HepG2 (cell line): ENCODE data around the gene RPL39. TPM values are rescaled to one million over a fixed set of nuclear protein-coding genes. Genes with fewer than 3 reads are reported as not detected.

Experiments
- ATAC-seq: fragments of 200-7000 bp; cut with Tn5 transposase; 3 replicates; pipeline ENCODE4 v1.9.1; 2020; ENCODE audit warnings: mild to moderate bottlenecking, moderate library complexity
- BruUV-seq: library from RNA; stranded (reverse); fragments of 400-500 nt; replicated peaks from 2 replicates; lab custom pipeline; 2021; lab: Mats Ljungman, UMichigan
- CTCF ChIA-PET: fragments of 300-600 bp; formaldehyde crosslinking; extraction: SDS; loops from one replicate; lab custom pipeline; 2021; ENCODE audit warnings: low total read pairs, inconsistent platforms, low intra/inter-chr PET ratio; lab: Yijun Ruan, JAX
- POLR2A ChIA-PET: fragments of 350-600 bp; sonication (Branson Sonifier 250); formaldehyde crosslinking; loops from one replicate; lab custom pipeline; 2020; ENCODE audit warnings: antibody characterized with exemption, inconsistent platforms; lab: Yijun Ruan, JAX
- DNase-seq: peaks from one replicate; pipeline ENCODE4 v3.0.0-alpha.2; 2015; ENCODE audit warnings: low spot score
- FAIRE-seq: peaks from 3 replicates; lab custom pipeline; 2011; peaks lifted over from hg19 to GRCh38; lab: Jason Lieb, UNC
- H2AFZ ChIP-seq: one replicate; pipeline ENCODE4 v1.6.1; 2011; ENCODE audit warnings: low read length, inconsistent platforms
- H3K27ac ChIP-seq: fragments of 300-600 bp; 3 replicates; pipeline ENCODE4 v1.8.0; 2011; ENCODE audit warnings: mixed run types, mild to moderate bottlenecking, mixed read lengths, low read length, inconsistent platforms; ENCODE audit not compliant: insufficient read depth; ENCODE audit errors: extremely low read length
- H3K27me3 ChIP-seq, 2 experiments: fragments of 200-600 bp in 1 of 2; 2 replicates in 1 of 2; 3 replicates in 1 of 2; pipeline versions ENCODE4 v1.6.0 to v1.8.0; 2011; ENCODE audit warnings: low read length in 2 of 2, mild to moderate bottlenecking in 2 of 2, moderate library complexity in 2 of 2, inconsistent platforms in 1 of 2; ENCODE audit not compliant: insufficient read depth in 2 of 2, control insufficient read depth in 1 of 2
- H3K36me3 ChIP-seq, 2 experiments: fragments of 200-600 bp in 1 of 2; replicated peaks in 1 of 2; 2 replicates in 1 of 2; 3 replicates in 1 of 2; pipeline versions ENCODE4 v1.5.1 to v1.8.0; 2011; ENCODE audit warnings: low read length in 2 of 2, inconsistent platforms in 1 of 2; ENCODE audit not compliant: insufficient read depth in 2 of 2, control insufficient read depth in 1 of 2
- H3K4me1 ChIP-seq: 2 replicates; pipeline ENCODE4 v1.5.1; 2012; ENCODE audit warnings: low read length, inconsistent platforms; ENCODE audit not compliant: insufficient read depth
- H3K4me2 ChIP-seq: 2 replicates; pipeline ENCODE4 v1.6.0; 2011; ENCODE audit warnings: low read depth, low read length, inconsistent platforms
- H3K4me3 ChIP-seq, 3 experiments: fragments of 200-600 bp in 1 of 3; sonication (generic), shearing (Covaris generic) in 1 of 3; replicated peaks in 1 of 3; 2 replicates each; pipeline ENCODE4 v1.5.1; 2011 to 2016; ENCODE audit warnings: low read length in 3 of 3, inconsistent platforms in 2 of 3, low read depth in 2 of 3, mild to moderate bottlenecking in 2 of 3, control low read depth in 1 of 3, mixed read lengths in 1 of 3; ENCODE audit not compliant: insufficient read depth in 1 of 3
- H3K79me2 ChIP-seq: one replicate; pipeline ENCODE4 v1.6.1; 2011; ENCODE audit warnings: low read length, inconsistent platforms; ENCODE audit not compliant: insufficient read depth
- H3K9ac ChIP-seq: 2 replicates; pipeline ENCODE4 v1.6.0; 2011; ENCODE audit warnings: mild to moderate bottlenecking, low read depth, low read length, inconsistent platforms; ENCODE audit not compliant: insufficient read depth
- H3K9me3 ChIP-seq: 2 replicates; pipeline ENCODE4 v1.5.1; 2012; ENCODE audit warnings: mild to moderate bottlenecking, low read length
- H4K20me1 ChIP-seq: 2 replicates; pipeline ENCODE4 v1.6.0; 2011; ENCODE audit warnings: inconsistent platforms, mild to moderate bottlenecking, low read length, moderate library complexity; ENCODE audit not compliant: insufficient read depth
- RARA ChIP-seq: IDR thresholded peaks from 2 replicates; pipeline ENCODE4 v1.6.1; 2016; ENCODE audit warnings: missing genetic modification reagents, missing compliant biosample characterization
- SMYD3 ChIP-seq: sonication (generic); formaldehyde crosslinking; IDR thresholded peaks from 2 replicates; pipeline ENCODE4 v1.8.1; 2023; ENCODE audit warnings: mild to moderate bottlenecking, missing genetic modification reagents
- SOX6 ChIP-seq, 2 experiments: fragments of 450-650 bp in 1 of 2; sonication (generic) in 1 of 2; formaldehyde crosslinking in 1 of 2; IDR thresholded peaks; 2 replicates each; pipeline versions ENCODE4 v1.4.0 to v1.6.1; 2017 to 2020; ENCODE audit warnings: antibody characterized with exemption in 1 of 2, mild to moderate bottlenecking in 1 of 2, missing genetic modification reagents in 1 of 2
- WGBS: methylation state at CpG from one replicate; pipeline ENCODE4 v1.1.6; 2017; ENCODE audit warnings: low lambda C conversion rate; 5-methylcytosine and 5-hydroxymethylcytosine counted together
- in situ Hi-C: cut with HindIII; loops from 2 replicates; pipeline ENCODE4 v1.10.0; 2017; ENCODE audit warnings: low pct_unique_long_range_greater_than_20kb; ENCODE audit not compliant: extremely low pct_ligation_motif_present
- intact Hi-C: fragments of 100-400 bp; cut with micrococcal nuclease; formaldehyde crosslinking; loops from one replicate; pipeline ENCODE4 v1.10.0; 2022; ENCODE audit not compliant: unreplicated experiment
- polyA plus RNA-seq, 8 experiments: library from polyadenylated mRNA; depleted of rRNA in 3 of 8; stranded (reverse) in 7 of 8; unstranded in 1 of 8; fragments of >200 nt; fragmentation: Illumina TruSeq in 4 of 8; extraction: Trizol in 4 of 8; gene quantifications; 2 replicates each; pipeline versions ENCODE4 v1.2.1 to v1.2.3, GENCODE V29; 2011 to 2016; ENCODE audit warnings: low read depth in 4 of 8, missing spikeins in 1 of 8, mixed read lengths in 1 of 8; ENCODE audit not compliant: insufficient read depth in 1 of 8
- total RNA-seq, 5 experiments: library from RNA; depleted of rRNA; stranded (reverse); fragments of >200 nt; fragmentation: Illumina TruSeq; extraction: Trizol; gene quantifications; 2 replicates each; pipeline ENCODE4 v1.2.3, GENCODE V29; 2016; ENCODE audit warnings: low read depth in 1 of 5
- TF ChIP-seq, protein P1 (sequence below): sonication (generic); formaldehyde crosslinking; IDR thresholded peaks from 2 replicates; pipeline ENCODE4 v1.4.0; 2020; ENCODE audit warnings: mild to moderate bottlenecking, low read depth, missing genetic modification reagents
- TF ChIP-seq, protein P2 (sequence below): sonication (generic); formaldehyde crosslinking; conservative IDR thresholded peaks from 2 replicates; pipeline ENCODE4 v1.4.0; 2020; ENCODE audit warnings: missing genetic modification reagents
- TF ChIP-seq, protein P3 (sequence below): sonication (generic); formaldehyde crosslinking; IDR thresholded peaks from 2 replicates; pipeline ENCODE4 v1.4.0; 2020; ENCODE audit warnings: mild to moderate bottlenecking, missing genetic modification reagents, borderline replicate concordance

The RPL39 gene
- total and polyA plus RNA-seq, 2 of the 13 experiments (the other 11 are each of a cell fraction or from before 2014, with no cell fraction given), result 2,312 to 3,547 TPM

DNA sequence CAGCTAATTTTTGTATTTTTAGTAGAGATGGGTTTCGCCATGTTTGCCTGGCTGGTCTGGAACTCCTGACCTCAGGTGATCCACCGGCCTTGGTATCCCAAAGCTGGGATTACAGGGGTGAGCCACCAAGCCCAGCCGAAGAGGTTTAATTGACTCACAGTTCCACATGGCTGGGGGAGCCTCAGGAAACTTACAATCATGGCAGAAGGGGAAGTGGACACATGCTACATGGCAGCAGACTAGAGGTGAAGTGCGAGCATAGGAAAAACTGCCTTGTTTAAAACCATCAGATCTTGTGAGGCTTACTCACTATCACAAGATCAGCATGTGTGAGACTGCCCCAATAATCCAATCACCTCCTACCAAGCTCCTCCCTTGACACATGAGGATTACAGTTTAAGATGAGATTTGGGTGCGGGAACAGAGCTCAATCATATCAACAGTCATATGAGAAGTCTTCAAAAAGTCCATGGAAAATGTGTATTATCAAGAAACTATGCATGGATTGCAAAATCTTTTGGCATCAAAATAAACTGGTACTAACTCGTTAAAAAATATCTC, 25.8 kb upstream of the RPL39 start (continued):
- TF ChIP-seq SMYD3 (CRISPR knock-in tag), result no peak
- TF ChIP-seq, protein P1, sequence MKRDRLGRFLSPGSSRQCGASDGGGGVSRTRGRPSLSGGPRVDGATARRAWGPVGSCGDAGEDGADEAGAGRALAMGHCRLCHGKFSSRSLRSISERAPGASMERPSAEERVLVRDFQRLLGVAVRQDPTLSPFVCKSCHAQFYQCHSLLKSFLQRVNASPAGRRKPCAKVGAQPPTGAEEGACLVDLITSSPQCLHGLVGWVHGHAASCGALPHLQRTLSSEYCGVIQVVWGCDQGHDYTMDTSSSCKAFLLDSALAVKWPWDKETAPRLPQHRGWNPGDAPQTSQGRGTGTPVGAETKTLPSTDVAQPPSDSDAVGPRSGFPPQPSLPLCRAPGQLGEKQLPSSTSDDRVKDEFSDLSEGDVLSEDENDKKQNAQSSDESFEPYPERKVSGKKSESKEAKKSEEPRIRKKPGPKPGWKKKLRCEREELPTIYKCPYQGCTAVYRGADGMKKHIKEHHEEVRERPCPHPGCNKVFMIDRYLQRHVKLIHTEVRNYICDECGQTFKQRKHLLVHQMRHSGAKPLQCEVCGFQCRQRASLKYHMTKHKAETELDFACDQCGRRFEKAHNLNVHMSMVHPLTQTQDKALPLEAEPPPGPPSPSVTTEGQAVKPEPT (CRISPR knock-in tag), result no peak
- TF ChIP-seq, all 625 proteins: peak for 0

DNA sequence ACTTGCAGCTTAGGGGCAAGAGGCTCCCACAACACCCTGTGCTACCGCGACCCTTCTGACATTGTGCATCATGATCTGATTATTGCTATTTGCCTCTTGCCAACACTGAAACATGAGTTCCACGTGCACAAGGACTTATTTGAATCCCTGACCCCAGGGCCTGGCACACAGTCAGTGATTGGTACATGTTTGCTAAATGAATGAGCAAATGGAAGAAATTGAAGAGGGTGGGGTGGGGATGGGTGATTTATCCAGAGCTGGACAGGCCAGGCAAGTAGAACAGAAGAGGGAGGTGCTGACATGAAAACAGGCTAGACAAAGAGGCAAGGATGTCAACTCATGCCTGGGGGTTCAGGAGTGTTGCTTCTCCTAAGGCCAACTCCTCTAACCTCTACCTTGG, 24.9 kb upstream of the RPL39 start:
- H3K4me3 ChIP-seq, result no peak overlapping the region
- in situ Hi-C loops (no loop called here), intact Hi-C loops (no loop called here)
- DNase-seq (no peak), ATAC-seq (no peak), FAIRE-seq (no peak)
- H3K4me2 ChIP-seq, result no peak overlapping the region
- no TSS peak for BruUV-seq
- ChIA-PET POLR2A (no interaction called here), CTCF (no interaction called here)
- no peaks in the 10 kb centered on the region for H4K20me1 ChIP-seq
- peaks cover 14% of the 10 kb centered on the region for H3K4me1 ChIP-seq
- 33% methylated on average over 3 of the region's 3 CpGs for WGBS
- H3K27me3 ChIP-seq, result no peaks in the 10 kb centered on the region
- H3K36me3 ChIP-seq, result no peaks in the 10 kb centered on the region
- TF ChIP-seq, protein P2, sequence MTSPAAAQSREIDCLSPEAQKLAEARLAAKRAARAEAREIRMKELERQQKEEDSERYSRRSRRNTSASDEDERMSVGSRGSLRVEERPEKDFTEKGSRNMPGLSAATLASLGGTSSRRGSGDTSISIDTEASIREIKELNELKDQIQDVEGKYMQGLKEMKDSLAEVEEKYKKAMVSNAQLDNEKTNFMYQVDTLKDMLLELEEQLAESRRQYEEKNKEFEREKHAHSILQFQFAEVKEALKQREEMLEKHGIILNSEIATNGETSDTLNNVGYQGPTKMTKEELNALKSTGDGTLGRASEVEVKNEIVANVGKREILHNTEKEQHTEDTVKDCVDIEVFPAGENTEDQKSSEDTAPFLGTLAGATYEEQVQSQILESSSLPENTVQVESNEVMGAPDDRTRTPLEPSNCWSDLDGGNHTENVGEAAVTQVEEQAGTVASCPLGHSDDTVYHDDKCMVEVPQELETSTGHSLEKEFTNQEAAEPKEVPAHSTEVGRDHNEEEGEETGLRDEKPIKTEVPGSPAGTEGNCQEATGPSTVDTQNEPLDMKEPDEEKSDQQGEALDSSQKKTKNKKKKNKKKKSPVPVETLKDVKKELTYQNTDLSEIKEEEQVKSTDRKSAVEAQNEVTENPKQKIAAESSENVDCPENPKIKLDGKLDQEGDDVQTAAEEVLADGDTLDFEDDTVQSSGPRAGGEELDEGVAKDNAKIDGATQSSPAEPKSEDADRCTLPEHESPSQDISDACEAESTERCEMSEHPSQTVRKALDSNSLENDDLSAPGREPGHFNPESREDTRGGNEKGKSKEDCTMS (CRISPR knock-in tag), result no peak
- TF ChIP-seq RARA (no peak), SOX6 (IDR thresholded peaks at IDR 0.05) (no peak), SOX6 (CRISPR knock-in tag; IDR thresholded peaks at IDR 0.05) (no peak)
- TF ChIP-seq, protein P3, sequence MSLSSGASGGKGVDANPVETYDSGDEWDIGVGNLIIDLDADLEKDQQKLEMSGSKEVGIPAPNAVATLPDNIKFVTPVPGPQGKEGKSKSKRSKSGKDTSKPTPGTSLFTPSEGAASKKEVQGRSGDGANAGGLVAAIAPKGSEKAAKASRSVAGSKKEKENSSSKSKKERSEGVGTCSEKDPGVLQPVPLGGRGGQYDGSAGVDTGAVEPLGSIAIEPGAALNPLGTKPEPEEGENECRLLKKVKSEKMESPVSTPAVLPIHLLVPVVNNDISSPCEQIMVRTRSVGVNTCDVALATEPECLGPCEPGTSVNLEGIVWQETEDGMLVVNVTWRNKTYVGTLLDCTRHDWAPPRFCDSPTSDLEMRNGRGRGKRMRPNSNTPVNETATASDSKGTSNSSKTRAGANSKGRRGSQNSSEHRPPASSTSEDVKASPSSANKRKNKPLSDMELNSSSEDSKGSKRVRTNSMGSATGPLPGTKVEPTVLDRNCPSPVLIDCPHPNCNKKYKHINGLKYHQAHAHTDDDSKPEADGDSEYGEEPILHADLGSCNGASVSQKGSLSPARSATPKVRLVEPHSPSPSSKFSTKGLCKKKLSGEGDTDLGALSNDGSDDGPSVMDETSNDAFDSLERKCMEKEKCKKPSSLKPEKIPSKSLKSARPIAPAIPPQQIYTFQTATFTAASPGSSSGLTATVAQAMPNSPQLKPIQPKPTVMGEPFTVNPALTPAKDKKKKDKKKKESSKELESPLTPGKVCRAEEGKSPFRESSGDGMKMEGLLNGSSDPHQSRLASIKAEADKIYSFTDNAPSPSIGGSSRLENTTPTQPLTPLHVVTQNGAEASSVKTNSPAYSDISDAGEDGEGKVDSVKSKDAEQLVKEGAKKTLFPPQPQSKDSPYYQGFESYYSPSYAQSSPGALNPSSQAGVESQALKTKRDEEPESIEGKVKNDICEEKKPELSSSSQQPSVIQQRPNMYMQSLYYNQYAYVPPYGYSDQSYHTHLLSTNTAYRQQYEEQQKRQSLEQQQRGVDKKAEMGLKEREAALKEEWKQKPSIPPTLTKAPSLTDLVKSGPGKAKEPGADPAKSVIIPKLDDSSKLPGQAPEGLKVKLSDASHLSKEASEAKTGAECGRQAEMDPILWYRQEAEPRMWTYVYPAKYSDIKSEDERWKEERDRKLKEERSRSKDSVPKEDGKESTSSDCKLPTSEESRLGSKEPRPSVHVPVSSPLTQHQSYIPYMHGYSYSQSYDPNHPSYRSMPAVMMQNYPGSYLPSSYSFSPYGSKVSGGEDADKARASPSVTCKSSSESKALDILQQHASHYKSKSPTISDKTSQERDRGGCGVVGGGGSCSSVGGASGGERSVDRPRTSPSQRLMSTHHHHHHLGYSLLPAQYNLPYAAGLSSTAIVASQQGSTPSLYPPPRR, result no peak
- H3K79me2 ChIP-seq, result no peaks in the 10 kb centered on the region
- H3K9me3 ChIP-seq, result no peaks in the 10 kb centered on the region
- no peak overlapping the region for H3K27ac ChIP-seq
- H3K9ac ChIP-seq, result no peak overlapping the region
- H2AFZ ChIP-seq, result no peak overlapping the region
